ENCODE measurements around the gene PALLD.

PALLD gene

DNA sequence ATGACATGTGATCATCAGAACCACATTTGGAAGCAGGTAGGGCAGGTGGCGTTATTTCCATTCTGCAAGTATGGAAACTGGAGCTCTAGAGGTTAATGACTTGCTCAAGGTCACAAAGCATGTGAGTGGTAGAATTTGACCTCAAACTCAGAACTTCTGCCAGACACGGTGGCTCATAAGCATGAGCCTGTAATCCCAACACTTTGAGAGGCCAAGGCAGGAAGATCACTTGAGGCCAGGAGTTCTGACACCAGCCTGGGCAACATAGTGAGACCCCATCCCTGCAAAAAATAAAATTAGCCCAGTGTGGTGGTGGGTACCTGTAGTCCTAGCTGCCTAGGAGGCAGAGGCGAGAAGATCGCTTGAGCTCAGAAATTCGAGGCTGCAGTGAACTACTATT lies 139.2 kb downstream of the PALLD start:
- peak overlapping the region; percentile 79 to 89 for H3K27ac ChIP-seq
- TF ChIP-seq CTCF (IDR thresholded peaks at IDR 0.05) = no peak
- H3K4me3 ChIP-seq = no peak overlapping the region
- DNase-seq (ENCODE audit: low spot score) = no peak

DNA sequence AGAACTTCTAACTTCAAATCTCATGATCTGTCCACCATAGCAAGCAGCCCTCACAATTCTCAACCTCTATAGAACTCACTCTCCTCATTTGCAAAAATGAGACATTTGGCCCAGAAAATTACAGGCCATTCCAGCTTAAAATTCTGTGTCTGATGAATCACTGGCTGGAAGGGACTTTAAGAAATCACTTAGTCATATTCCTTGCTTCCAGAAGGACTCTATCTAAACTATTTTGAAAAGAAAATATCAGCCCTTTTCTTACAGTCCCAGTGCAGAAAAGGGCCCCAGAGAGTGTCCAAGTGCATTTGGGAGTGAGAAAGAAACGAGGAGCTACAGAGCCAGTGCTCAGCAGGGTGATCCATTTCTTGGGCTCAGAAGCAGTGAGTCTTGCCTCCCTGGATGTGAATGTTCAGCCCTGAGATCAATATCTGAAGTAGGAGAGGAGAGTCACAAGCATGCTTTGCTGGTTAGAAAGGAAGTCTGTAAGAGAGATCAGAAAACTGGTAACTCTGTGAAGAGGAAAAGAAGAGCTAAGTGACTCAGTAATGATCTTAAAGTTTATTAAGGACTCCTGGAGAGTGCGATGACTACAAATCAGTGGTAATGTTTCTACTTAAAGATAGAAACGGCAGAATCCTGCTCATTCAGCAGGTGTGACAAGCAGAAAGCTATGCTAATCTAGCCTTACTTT lies 139.8 kb downstream of the PALLD start:
- TF ChIP-seq CTCF (IDR thresholded peaks at IDR 0.05) = no peak
- Histone ChIP-seq H3K4me3 (peak overlapping the region; percentile 33), H3K27ac (peak overlapping the region; percentile 79 to 89)
- no peak for DNase-seq (ENCODE audit: low spot score)

- TF ChIP-seq CTCF (IDR thresholded peaks at IDR 0.05) = no peak
- DNase-seq (ENCODE audit: low spot score) = no peak
- Histone ChIP-seq H3K4me3 (no peak overlapping the region), H3K27ac (no peak overlapping the region)
Observed at GRCh38 chr4:168637872-168638756, 141.3 kb downstream of the PALLD start.

- DNase-seq (ENCODE audit: low spot score) = no peak
- Histone ChIP-seq H3K4me3 (no peak overlapping the region), H3K27ac (no peak overlapping the region)
- TF ChIP-seq CTCF (IDR thresholded peaks at IDR 0.05) = no peak
Observed at GRCh38 chr4:168639914-168640313, 143.1 kb downstream of the PALLD start.

- H3K4me3 ChIP-seq = no peak overlapping the region
- TF ChIP-seq CTCF (IDR thresholded peaks at IDR 0.05) = no peak
- DNase-seq (ENCODE audit: low spot score) = no peak
- no peak overlapping the region for H3K27ac ChIP-seq
Observed at GRCh38 chr4:168641811-168642140, 144.9 kb downstream of the PALLD start.

DNA sequence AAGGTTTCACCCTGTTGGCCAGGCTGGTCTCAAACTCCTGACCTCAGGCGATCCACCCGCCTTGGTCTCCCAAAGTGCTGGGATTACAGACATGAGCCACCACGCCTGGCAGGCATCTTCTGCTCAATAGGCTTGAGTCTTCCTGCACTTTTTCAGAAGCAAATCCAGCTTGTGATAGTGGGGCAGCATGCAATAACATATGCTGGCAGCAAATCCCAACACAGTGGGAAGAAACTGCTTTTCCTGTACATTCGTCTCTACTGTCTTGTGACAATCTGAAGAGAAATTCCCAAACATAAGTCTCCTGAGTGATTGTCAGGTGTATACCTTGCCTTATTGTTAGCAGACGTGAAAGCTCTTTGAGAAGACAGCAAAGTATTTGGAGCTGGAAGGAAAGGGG lies 145.7 kb downstream of the PALLD start:
- H3K27ac ChIP-seq = no peak overlapping the region
- H3K4me3 ChIP-seq = peak overlapping the region; percentile 29

More for the DNA sequence above, 145.7 kb downstream of the PALLD start:
- DNase-seq (ENCODE audit: low spot score) = no peak
- no peak for TF ChIP-seq CTCF (IDR thresholded peaks at IDR 0.05)

Measured in coronary artery (tissue), 2 donors.